Sigmoid colon (tissue), 7 donors: ENCODE data around the gene ASPG. TPM values are rescaled to one million over a fixed set of nuclear protein-coding genes. Genes with fewer than 3 reads are reported as not detected.

Source experiments
- DNase-seq: peaks from one replicate; pipeline ENCODE4 v3.0.0-alpha.2; 2019
- H3K27ac ChIP-seq, 4 donors: fragments of 200-600 bp; sonication (generic); one replicate each; pipeline ENCODE4 v1.5.1; 2016 to 2019; ENCODE audit warnings: mild to moderate bottlenecking in 1 of 4
- H3K27me3 ChIP-seq, 3 donors: fragments of 200-600 bp; sonication (generic); one replicate each; pipeline ENCODE4 v1.5.1; 2019; ENCODE audit warnings: mild to moderate bottlenecking in 1 of 3
- H3K36me3 ChIP-seq, 4 donors: fragments of 200-600 bp; sonication (generic); one replicate each; pipeline ENCODE4 v1.5.1; 2016 to 2019
- H3K4me1 ChIP-seq, 4 donors: fragments of 200-600 bp; sonication (generic); one replicate each; pipeline ENCODE4 v1.5.1; 2017 to 2019
- H3K4me3 ChIP-seq, 4 donors: fragments of 200-600 bp; sonication (generic); one replicate each; pipeline ENCODE4 v1.5.1; 2017 to 2019; ENCODE audit warnings: mild to moderate bottlenecking in 2 of 4, moderate library complexity in 1 of 4
- H3K9me3 ChIP-seq, 4 donors: fragments of 200-600 bp in 3 of 4; sonication (generic) in 3 of 4; one replicate each; pipeline versions ENCODE4 v1.5.1 to v1.6.1; 2013 to 2019
- CTCF ChIP-seq, 4 experiments: fragments of 450-650 bp in 3 of 4; fragments of 200-600 bp in 1 of 4; IDR thresholded peaks; one replicate each; pipeline ENCODE4 v1.5.1; 2016 to 2019; ENCODE audit warnings: antibody characterized with exemption in 4 of 4, mild to moderate bottlenecking in 3 of 4, moderate library complexity in 2 of 4
- EP300 ChIP-seq, 4 donors: sonication (generic); formaldehyde crosslinking; IDR thresholded peaks; one replicate each; pipeline ENCODE4 v1.6.1; 2017; ENCODE audit warnings: antibody characterized with exemption in 4 of 4
- POLR2A ChIP-seq, 2 donors: fragments of 450-650 bp; IDR thresholded peaks; one replicate each; pipeline ENCODE4 v1.6.1; 2016; ENCODE audit warnings: antibody characterized with exemption in 2 of 2, mild to moderate bottlenecking in 2 of 2, moderate library complexity in 2 of 2
- POLR2AphosphoS5 ChIP-seq, 4 donors: sonication (generic); formaldehyde crosslinking; IDR thresholded peaks; one replicate each; pipeline ENCODE4 v1.6.1; 2017; ENCODE audit warnings: antibody characterized with exemption in 4 of 4
- WGBS, 2 donors: extraction: QIAGEN DNeasy Blood & Tissue Kit; methylation state at CpG; one replicate each; pipeline ENCODE4 v1.1.7; 2013; 5-methylcytosine and 5-hydroxymethylcytosine counted together
- intact Hi-C: fragments of 100-400 bp; cut with DNase I; formaldehyde crosslinking; loops from one replicate; pipeline ENCODE4 v1.15.1; 2023
- polyA plus RNA-seq, 3 donors: library from polyadenylated mRNA; stranded (reverse); fragments of 200-250 nt; gene quantifications; one replicate each; pipeline ENCODE4 v1.2.3, GENCODE V29; 2013
- total RNA-seq, 4 donors: library from RNA; depleted of rRNA; stranded (reverse); fragments of >200 nt; gene quantifications; one replicate each; pipeline ENCODE4 v1.1.0, GENCODE V29; 2016
- donor health status: healthy with polysubstance abuse.
- donor health status: Bipolar disorder and iron deficiency.
- donor health status: healthy.

Gene ASPG
- total and polyA plus RNA-seq, 7 donors = 0.14 to 24.6 (median 3.5) TPM; not detected in 1

GRCh38 chr14:104142946-104143470 is 57.5 kb downstream of the ASPG start:
- peaks cover 12 to 20% (median 18%) of the 10 kb centered on the region in 3 donors for H3K27me3 ChIP-seq
- no peak overlapping the region for H3K27ac ChIP-seq
- peak; percentile 60 for DNase-seq
- no peaks in the 10 kb centered on the region for H3K36me3 ChIP-seq
- no peak overlapping the region for H3K4me3 ChIP-seq
- H3K4me1 ChIP-seq = peaks cover 0 to 17% (median 14%) of the 10 kb centered on the region in 4 donors
- no peak for TF ChIP-seq EP300 (IDR thresholded peaks at IDR 0.05)
- TF ChIP-seq POLR2AphosphoS5 (IDR thresholded peaks at IDR 0.05) = no peak
- TF ChIP-seq POLR2A (IDR thresholded peaks at IDR 0.05) = no peak
- TF ChIP-seq CTCF (IDR thresholded peaks at IDR 0.05) = no peak
- intact Hi-C loops = no loop called here
- no peaks in the 10 kb centered on the region for H3K9me3 ChIP-seq
- 91 to 92% methylated on average over 16 of the region's 16 CpGs for WGBS, 2 donors

DNA sequence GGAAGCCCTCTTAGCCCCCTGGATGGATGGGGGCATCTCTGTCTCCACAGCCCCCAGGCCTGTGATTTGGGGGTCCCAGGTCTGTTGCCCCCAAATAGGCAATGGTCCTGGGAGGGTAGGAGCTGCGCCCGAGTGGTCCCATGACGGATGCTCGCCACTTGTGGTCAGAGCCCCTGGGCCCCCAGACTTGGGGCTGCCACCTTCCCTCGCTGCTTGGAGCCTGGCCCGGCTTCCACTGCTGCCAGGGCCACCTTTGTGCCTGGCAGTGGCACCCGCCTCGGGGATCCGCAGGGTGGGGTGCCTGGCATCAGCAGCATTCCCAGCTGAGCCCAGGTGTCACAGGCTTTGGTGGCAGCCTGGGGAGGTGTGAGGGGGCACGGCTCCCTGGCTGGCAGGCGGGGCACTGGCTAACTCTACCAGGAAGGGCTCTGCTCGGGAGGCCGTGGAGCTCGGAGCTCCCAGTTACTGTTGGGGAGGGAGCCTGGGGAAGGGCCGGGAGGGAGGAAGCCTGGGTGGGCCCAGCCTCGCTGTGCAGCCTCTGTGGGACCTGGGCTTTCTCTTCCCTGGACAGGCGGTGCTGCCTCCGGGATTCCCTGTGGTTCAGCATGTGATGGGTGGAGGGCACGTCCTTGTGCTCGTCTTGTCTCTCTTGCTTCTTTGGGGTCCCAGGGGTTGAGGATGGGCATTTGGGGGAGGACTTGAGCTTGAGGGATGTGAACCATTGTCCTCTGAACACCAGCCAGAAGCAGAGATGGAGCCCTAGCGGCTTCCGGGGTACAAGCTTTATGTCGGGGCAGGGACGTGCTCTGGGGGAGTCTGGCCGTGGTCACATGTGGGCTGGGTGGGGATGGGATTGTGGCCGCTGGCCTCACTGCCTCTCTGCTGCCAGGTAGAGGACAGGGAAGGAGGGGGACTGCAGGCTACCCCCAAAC is 58.3 kb downstream of the ASPG start:
- H3K27me3 ChIP-seq = peaks cover 6 to 12% (median 10%) of the 10 kb centered on the region in 3 donors
- intact Hi-C loops = no loop called here
- peak; percentile 60 for DNase-seq
- H3K9me3 ChIP-seq = no peaks in the 10 kb centered on the region
- no peaks in the 10 kb centered on the region for H3K36me3 ChIP-seq
- no peak overlapping the region for H3K27ac ChIP-seq
- H3K4me3 ChIP-seq = no peak overlapping the region
- no peak for TF ChIP-seq POLR2A (IDR thresholded peaks at IDR 0.05)
- no peak for TF ChIP-seq CTCF (IDR thresholded peaks at IDR 0.05)
- no peak for TF ChIP-seq EP300 (IDR thresholded peaks at IDR 0.05)
- no peak for TF ChIP-seq POLR2AphosphoS5 (IDR thresholded peaks at IDR 0.05)
- WGBS, 2 donors = 84 to 85% methylated on average over 26 of the region's 26 CpGs
- H3K4me1 ChIP-seq = peaks cover 0 to 9% (median 7%) of the 10 kb centered on the region in 4 donors

- Histone ChIP-seq H3K27me3 (peaks cover under 1 to 5% (median 4%) of the 10 kb centered on the region in 3 donors), H3K4me1 (peaks cover 0 to 4% (median 3%) of the 10 kb centered on the region in 4 donors), H3K36me3 (no peaks in the 10 kb centered on the region), H3K9me3 (no peaks in the 10 kb centered on the region), H3K4me3 (no peak overlapping the region), H3K27ac (no peak overlapping the region)
- WGBS, 2 donors = 80 to 85% methylated on average over 4 of the region's 4 CpGs
- intact Hi-C loops = no loop called here
- DNase-seq = no peak
- no peak for TF ChIP-seq POLR2A (IDR thresholded peaks at IDR 0.05)
- no peak for TF ChIP-seq EP300 (IDR thresholded peaks at IDR 0.05)
- TF ChIP-seq POLR2AphosphoS5 (IDR thresholded peaks at IDR 0.05) = no peak
- no peak for TF ChIP-seq CTCF (IDR thresholded peaks at IDR 0.05)
Measured at GRCh38 chr14:104144453-104144790, 58.9 kb downstream of the ASPG start.

DNA sequence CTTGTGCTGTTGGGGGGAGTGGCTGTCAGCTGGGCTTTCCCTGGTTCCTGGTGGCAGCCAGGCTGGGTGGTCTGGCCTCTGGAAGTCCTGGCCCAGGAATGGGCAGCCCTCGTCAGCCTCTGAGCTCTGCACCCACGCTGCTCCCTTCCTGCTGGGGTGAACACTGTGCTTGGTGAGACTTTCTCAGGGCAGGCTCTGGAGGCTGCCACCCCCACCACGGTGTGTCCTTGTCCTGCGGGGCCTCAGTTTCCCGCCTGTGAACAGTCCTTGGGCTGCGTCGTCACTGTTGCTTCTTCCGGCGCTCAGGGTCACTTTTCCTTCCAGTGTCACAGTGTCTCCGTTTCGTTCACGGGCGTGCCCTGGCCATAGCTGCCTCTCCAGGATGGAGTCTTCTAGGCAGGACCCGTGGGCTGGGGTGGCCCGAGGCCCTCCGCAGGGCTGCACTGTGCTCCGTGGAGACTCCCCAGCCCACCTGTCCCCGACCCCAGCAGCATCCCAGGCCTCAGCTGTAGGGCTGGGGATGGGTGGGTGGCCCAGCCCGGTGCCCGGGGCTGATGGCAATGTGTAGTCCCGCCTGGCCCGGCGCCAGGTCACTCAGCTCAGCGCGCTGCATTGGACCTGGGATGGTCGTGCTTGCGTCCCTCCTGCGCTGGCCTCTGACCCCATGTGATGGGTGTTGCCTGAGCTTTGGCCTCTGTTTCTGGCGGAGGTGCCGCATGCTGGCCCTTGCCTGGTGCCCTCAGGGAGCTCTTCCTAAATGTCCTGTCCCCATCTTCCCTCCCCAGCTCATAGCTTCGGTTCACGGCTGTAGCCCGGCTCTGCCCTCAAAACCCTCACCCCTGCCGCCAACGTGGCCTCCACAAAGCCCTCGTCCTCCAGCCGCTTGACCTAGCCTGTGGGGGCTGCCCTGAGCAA is 59.7 kb downstream of the ASPG start:
- Histone ChIP-seq H3K9me3 (no peaks in the 10 kb centered on the region), H3K27me3 (no peaks in the 10 kb centered on the region), H3K4me3 (no peak overlapping the region), H3K4me1 (peaks cover 0 to 10% (median 6%) of the 10 kb centered on the region in 4 donors), H3K27ac (no peak overlapping the region), H3K36me3 (no peaks in the 10 kb centered on the region)
- intact Hi-C loops = no loop called here
- no peak for TF ChIP-seq POLR2AphosphoS5 (IDR thresholded peaks at IDR 0.05)
- TF ChIP-seq EP300 (IDR thresholded peaks at IDR 0.05) = no peak
- no peak for TF ChIP-seq POLR2A (IDR thresholded peaks at IDR 0.05)
- no peak for TF ChIP-seq CTCF (IDR thresholded peaks at IDR 0.05)
- DNase-seq = peak; percentile 62
- 87% methylated on average over 37 of the region's 37 CpGs for WGBS, 2 donors
